H4 (cell line): Measurements from ENCODE around the gene TYMP. TPM values are rescaled to one million over a fixed set of nuclear protein-coding genes. Genes with fewer than 3 reads are reported as not detected.

Source experiments
- DNase-seq: peaks from one replicate; pipeline ENCODE4 v3.0.0-alpha.2; 2015; ENCODE audit warnings: low spot score
- total RNA-seq: library from RNA; depleted of rRNA; stranded (reverse); fragments of >200 nt; shearing (Covaris generic); gene quantifications from 2 replicates; pipeline ENCODE4 v1.2.3, GENCODE V29; 2014

TYMP gene
- total RNA-seq, 1 experiment from 2014 or later: 0.39 TPM

GRCh38 chr22:50505276-50505775, 24.5 kb downstream of the TYMP start:
- no peak for DNase-seq

- no peak for DNase-seq
These were observed 25.2 kb downstream of the TYMP start for GRCh38 chr22:50504369-50505211.

DNA sequence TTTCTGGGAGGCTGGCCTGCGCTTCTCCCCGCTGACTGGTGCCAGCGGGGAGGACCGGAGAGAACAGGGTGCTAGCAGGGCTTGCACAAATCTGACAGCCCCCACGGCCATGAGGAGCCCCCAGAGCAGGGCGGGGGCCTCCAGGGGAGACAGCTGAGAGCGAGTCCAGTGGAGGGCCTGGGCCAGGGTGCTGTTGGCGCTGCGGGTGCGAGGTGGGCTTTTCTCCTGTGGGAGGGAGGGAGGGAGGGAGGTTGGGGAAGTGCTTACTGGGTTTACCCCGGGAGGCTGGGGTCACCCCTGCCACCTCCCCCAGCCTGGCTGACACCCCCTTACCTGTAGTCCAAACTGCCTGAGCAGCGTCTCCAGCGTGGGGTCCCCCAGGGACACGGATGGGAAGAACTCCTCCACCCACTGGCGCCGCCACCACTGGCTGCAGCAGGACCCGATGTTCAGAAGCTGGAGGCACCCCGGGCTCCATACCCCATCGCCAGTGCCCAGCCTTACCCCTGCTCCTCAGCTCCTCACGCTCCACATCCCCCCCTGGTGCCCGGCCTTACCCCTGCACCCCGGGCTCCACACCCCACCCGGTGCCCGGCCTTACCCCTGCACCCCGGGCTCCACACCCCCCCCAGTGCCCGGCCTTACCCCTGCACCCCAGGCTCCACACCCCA, 26.2 kb downstream of the TYMP start:
- DNase-seq: no peak

DNA sequence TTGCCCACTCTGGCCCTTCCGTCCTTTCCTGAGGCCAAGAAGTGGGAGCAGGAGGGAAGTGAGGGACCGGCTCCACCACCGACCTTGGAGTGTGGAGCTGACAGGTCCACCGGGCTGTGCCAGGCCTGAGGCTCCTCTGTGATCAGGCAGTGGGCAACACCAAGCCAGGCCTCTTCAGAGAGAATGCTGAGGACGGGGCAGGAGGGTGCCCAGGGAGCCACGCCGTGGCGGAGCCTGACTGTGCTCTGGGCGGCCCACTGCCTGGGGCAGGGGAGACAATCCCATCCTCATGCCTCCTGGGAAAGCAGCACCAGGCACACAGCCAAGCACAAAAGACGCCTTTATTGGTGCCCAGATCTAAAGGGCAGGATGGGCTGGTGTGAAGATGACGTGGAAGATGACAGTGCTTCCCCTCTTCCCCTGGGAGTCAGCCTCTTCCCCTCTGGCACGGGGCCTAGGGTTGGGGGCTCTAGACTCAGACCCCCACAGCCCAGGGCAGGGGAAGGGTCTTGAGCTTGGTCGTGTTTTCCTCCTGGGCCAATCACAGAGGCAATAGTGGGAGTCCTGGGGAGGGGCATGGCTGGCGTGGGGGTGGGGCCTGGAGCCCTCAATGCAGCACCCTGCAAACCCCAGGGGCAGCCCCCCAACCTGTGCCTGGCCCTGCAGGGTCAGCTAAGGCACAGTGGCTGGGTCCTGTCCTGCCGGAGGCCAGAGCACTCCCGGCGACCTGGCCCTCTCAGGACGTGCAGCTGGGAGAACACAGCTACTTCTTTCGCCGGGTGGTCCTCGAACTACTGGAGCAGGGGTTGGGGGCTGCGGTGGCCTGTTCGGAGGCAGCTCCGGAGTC, 27.0 kb downstream of the TYMP start:
- DNase-seq: no peak

- DNase-seq: no peak
These were observed 27.7 kb downstream of the TYMP start for GRCh38 chr22:50502096-50502495.

- DNase-seq: no peak
These were observed 29.4 kb downstream of the TYMP start for GRCh38 chr22:50500452-50500851.

GRCh38 chr22:50498322-50498890, 31.4 kb downstream of the TYMP start:
- peak; percentile 53 for DNase-seq

DNA sequence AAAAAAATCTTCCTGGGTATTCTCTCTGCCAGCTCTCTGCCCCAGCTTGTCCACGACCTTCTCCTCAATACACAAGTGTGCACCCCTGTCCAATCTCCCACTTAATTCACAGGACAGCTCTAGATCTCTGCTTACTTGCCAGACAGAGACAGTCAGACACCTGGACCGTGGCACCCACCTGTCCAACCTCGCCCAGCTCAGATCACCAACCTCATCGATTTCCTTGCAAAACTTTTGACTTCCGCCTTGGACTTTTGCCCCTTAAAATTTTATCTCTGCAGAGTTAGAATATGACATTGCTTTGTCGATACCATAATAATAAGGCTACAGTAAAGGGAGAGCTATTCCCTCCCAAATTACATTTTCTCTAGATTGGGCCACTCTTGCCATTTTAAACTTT, 32.7 kb downstream of the TYMP start:
- DNase-seq: no peak

- no peak for DNase-seq
These were observed 39.1 kb downstream of the TYMP start for GRCh38 chr22:50490531-50491308.

- no peak for DNase-seq
These were observed 40.2 kb downstream of the TYMP start for GRCh38 chr22:50489363-50490243.

DNA sequence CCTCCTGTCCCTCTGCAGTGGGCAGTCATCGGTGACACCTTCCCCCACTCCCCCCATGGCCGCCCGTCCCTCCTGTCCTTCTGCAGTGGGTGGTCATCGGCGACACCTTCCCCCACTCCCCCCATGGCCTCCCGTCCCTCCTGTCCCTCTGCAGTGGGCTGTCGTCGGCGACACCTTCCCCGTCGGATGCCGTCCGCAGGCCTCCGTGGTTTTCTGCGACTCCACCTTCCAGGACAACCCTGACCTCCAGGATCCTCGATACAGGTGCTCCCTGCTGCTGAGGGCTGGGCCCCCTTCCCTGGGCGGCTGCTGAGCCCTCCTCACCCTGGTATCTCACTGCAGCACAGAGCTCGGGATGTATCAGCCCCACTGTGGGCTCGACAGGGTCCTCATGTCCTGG, 40.9 kb downstream of the TYMP start:
- no peak for DNase-seq

DNA sequence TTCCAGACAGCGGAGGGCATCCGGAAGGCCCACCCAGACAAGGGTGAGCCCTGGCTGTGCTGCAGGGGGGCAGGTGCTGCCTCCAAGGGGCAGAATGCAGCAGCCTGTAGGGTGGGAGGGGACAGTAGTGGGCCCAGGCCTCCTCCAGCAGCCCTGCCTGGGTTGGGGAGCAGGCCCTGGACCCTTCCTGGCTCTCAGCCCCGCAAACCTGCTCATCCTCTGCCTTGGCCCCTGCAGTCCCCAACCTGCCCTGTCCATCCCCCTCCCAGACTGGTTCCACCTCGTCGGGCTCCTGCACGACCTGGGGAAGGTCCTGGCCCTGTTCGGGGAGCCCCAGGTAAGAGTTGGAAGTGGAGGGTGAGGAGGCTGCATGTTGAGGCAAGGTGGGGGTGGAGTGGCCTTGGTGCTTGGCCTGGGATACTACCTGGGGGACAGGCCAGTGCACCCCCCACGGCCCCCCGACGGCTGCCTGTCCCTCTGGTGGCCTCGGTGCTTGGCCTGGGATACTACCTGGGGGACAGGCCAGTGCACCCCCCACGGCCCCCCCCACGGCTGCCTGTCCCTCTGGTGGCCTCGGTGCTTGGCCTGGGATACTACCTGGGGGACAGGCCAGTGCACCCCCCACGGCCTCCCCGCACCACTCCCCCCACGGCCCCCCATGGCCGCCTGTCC, 41.7 kb downstream of the TYMP start:
- no peak for DNase-seq

DNA sequence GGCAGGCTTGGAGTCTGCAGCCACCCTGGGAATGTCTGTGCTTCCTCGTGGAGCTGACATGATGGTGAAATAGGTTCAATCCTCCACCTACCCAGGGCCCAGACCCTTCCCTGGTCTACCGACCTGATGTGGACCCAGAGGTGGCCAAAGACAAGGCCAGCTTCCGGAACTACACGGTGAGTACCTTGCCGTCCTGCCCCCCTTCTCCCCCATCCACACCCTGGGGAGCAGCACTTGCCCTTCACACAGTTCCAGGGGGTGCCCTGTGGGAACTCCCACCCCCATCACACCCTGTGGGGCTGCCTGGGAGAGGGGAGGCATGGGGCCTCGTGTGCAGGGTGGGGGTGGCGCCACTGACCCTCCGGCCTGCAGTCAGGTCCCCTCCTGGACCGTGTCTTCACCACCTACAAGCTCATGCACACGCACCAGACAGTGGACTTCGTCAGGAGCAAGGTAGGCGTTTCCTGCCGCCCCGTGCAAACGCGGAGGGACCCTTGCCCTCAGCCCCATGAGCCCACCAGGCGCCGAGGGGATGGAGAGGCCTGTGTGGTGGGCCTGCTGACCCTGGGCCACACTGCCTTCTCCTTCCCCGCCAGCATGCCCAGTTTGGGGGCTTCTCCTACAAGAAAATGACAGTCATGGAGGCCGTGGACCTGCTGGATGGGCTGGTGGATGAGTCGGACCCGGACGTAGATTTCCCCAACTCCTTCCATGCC, 42.4 kb downstream of the TYMP start:
- DNase-seq: no peak

GRCh38 chr22:50486561-50487289, 43.1 kb downstream of the TYMP start, which contains the start of gene MIOX:
TSS of gene MIOX (plus strand) at chr22:50486859. CDS start at chr22:50486898, 39 bp downstream.
- no peak for DNase-seq

DNA sequence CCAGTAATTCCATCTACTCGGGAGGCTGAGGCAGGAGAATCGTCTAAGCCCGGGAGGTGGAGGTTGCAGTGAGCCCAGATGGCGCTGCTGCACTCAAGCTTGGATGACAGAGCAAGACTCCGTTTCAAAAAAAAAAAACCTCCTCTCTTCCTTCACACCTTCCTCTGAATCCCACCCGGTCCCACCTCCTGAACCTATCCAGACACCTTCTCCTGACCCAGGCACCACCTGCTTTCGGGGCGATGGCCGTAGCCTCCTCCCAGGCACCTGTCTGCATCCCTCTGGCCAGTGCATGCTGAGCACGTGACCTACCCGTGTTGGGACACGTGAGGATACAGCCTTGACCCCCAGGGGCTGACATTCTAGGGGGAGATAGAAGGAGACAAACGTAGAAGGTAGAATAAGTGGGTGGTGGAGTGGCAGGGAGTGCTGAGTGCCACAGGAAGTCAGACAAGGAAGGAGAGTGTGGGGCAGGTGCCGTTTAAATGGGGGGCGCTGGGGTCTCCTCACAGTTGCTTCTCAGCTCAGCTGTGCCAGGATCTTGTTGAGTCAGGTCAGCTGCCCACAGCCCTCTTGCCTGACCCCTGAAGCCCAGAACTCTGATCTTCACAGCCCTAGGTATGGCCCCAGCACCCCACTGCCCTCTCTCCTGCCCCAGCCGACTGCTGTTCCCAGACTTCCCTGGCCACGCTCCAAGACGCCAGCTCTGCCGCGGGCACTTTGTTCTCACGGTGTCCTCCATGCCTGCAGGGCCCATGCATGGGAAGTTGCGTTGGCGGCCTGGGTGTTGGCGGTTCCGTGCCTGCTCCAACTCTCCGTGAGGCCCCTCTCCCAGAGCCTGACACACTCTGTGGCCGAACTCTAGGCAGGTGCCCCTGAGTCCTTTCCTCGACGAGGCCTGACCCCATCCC, 44.3 kb downstream of the TYMP start:
- DNase-seq: no peak

GRCh38 chr22:50483977-50484853, 45.6 kb downstream of the TYMP start:
- no peak for DNase-seq
